ENCODE data around the gene GMNN. TPM values are rescaled to one million over a fixed set of nuclear protein-coding genes. Genes with fewer than 3 reads are reported as not detected.
A peak's percentile ranks its signal among the peaks of the same experiment; 100 is the strongest.

GMNN gene
- total and polyA plus RNA-seq, 4 donors, result 11.4 to 18.3 (median 13.8) TPM

DNA sequence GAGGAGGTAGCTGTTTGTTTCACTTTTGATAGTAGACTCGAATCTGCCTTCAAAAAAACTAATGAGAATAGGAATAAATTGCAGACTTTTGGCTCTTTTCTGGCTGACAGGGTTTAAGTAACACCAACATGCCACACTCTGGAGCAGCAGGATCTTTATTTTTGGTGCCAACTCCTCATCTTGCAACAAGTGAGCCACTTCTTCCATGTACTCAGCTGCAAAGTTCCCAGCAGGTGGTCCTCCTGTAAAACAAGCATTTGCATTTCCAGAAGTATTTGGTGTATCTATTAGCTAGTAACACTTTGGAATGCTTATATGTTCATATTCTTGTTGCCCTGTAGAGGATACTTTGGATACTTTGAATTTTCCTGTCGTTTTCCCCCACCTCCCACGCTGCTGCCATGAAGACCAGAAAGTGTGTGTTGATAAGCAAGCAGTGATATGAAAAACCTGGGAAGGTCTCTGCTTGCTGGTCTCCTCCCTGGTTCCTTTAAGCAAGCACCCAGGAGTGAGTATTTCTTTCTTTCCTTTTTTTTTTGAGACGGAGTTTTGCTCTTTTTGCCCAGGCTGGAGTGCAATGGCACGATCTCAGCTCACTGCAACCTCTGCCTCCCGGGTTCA lies 23.0 kb downstream of the GMNN start:
- Histone ChIP-seq H3K9me3 (ENCODE audit: control insufficient read depth in 4 of 4, insufficient read depth in 3 of 4, low read length in 3 of 4) (no peaks in the 10 kb centered on the region), H3K4me3 (no peak overlapping the region), H3K9ac (ENCODE audit: insufficient read depth in 1 of 2, low read length in 2 of 2) (no peak overlapping the region), H3K27ac (ENCODE audit: low read depth in 1 of 2, low read length in 1 of 2) (no peak overlapping the region), H3K36me3 (ENCODE audit: control insufficient read depth in 4 of 4, insufficient read depth in 4 of 4, low read length in 4 of 4) (no peaks in the 10 kb centered on the region), H3K4me1 (ENCODE audit: control insufficient read depth in 5 of 5, insufficient read depth in 5 of 5, low read length in 5 of 5) (no peaks in the 10 kb centered on the region), H3K27me3 (ENCODE audit: control insufficient read depth in 3 of 3, insufficient read depth in 3 of 3, low read length in 2 of 3) (no peaks in the 10 kb centered on the region)
- ATAC-seq (ENCODE audit: insufficient read depth, low FRiP score), result no peak
- TF ChIP-seq, protein P1, sequence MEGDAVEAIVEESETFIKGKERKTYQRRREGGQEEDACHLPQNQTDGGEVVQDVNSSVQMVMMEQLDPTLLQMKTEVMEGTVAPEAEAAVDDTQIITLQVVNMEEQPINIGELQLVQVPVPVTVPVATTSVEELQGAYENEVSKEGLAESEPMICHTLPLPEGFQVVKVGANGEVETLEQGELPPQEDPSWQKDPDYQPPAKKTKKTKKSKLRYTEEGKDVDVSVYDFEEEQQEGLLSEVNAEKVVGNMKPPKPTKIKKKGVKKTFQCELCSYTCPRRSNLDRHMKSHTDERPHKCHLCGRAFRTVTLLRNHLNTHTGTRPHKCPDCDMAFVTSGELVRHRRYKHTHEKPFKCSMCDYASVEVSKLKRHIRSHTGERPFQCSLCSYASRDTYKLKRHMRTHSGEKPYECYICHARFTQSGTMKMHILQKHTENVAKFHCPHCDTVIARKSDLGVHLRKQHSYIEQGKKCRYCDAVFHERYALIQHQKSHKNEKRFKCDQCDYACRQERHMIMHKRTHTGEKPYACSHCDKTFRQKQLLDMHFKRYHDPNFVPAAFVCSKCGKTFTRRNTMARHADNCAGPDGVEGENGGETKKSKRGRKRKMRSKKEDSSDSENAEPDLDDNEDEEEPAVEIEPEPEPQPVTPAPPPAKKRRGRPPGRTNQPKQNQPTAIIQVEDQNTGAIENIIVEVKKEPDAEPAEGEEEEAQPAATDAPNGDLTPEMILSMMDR (IDR thresholded peaks at IDR 0.05; ENCODE audit: control extremely low read depth, extremely low read depth), result no peak
- no peak for DNase-seq
- 69 to 89% methylated on average over 6 of the region's 6 CpGs for WGBS, 2 donors

DNA sequence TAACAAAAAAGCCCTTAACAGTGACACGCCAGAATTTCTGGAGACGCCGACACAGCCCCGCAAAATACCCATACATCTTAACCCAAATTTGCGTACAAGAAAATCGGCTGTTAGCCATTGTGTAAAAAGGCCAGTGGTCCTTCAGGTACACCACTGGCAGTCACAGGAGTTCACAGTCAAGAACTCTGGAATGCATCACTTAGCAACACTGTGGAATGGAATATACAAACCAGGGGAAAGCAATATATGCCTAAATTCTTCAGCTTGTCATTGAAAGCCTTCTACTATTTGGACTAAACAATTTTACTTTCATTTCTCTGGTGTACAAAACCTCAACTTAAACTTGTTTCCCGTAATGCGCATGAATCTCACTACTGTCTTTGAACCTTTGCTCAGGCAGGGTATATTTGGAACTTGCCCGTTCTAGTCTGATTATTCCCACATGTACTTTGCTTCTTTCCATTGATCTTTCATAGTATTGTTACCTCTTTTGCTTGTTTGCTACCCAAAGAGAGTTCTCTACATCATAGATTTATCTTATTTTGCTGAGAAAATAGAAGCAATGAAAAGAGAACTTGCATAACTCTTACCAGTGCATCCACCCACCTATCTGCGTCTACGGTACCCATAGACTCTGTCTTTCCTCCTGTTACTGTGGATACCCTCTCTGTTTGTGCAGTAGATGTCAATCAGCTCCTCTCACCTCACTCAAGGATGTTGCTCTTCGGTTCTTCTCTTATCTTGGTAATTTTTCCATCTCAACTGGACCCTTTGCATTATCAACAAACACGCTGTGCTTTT lies 24.2 kb downstream of the GMNN start, which contains the start of gene ARMH2:
Gene ARMH2, minus strand, starts transcription at position 178 of the 801 bp plus-strand sequence. Its CDS starts 60 bp downstream, at position 118.
- ATAC-seq (ENCODE audit: insufficient read depth, low FRiP score) (no peak), DNase-seq (peak in 1 of 3 donors; percentile 37)
- Histone ChIP-seq H3K4me1 (ENCODE audit: control insufficient read depth in 5 of 5, insufficient read depth in 5 of 5, low read length in 5 of 5) (no peaks in the 10 kb centered on the region), H3K9me3 (ENCODE audit: control insufficient read depth in 4 of 4, insufficient read depth in 3 of 4, low read length in 3 of 4) (no peaks in the 10 kb centered on the region), H3K27me3 (ENCODE audit: control insufficient read depth in 3 of 3, insufficient read depth in 3 of 3, low read length in 2 of 3) (no peaks in the 10 kb centered on the region), H3K9ac (ENCODE audit: insufficient read depth in 1 of 2, low read length in 2 of 2) (no peak within 1 kb of the TSS), H3K27ac (ENCODE audit: low read depth in 1 of 2, low read length in 1 of 2) (no peak within 1 kb of the TSS), H3K4me3 (no peak within 1 kb of the TSS), H3K36me3 (ENCODE audit: control insufficient read depth in 4 of 4, insufficient read depth in 4 of 4, low read length in 4 of 4) (no peaks in the 10 kb centered on the region)
- WGBS, 2 donors, result 79 to 91% methylated on average over 13 of the region's 13 CpGs
- TF ChIP-seq, protein P1 (IDR thresholded peaks at IDR 0.05; ENCODE audit: control extremely low read depth, extremely low read depth), result no peak

DNA sequence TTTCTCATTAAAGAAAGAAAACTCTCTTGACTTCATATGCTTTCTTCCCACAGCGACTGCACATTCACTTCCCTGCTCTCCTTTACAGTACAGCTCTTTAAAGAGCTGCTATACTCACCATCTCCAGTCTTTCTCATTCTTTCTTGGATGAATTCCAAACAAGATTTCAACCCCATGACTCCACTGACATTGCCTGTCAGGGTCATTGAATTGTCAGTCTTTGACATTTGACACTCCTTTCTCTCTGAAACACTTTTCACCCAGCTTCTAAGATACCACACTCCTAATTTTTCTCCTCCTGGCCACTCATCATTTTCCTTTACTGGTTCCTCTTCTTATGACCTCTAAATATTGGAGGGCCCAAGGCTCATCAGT lies 24.8 kb downstream of the GMNN start:
- Histone ChIP-seq H3K9me3 (ENCODE audit: control insufficient read depth in 4 of 4, insufficient read depth in 3 of 4, low read length in 3 of 4) (no peaks in the 10 kb centered on the region), H3K9ac (ENCODE audit: insufficient read depth in 1 of 2, low read length in 2 of 2) (no peak overlapping the region), H3K27ac (ENCODE audit: low read depth in 1 of 2, low read length in 1 of 2) (no peak overlapping the region), H3K4me1 (ENCODE audit: control insufficient read depth in 5 of 5, insufficient read depth in 5 of 5, low read length in 5 of 5) (no peaks in the 10 kb centered on the region), H3K36me3 (ENCODE audit: control insufficient read depth in 4 of 4, insufficient read depth in 4 of 4, low read length in 4 of 4) (no peaks in the 10 kb centered on the region), H3K27me3 (ENCODE audit: control insufficient read depth in 3 of 3, insufficient read depth in 3 of 3, low read length in 2 of 3) (no peaks in the 10 kb centered on the region), H3K4me3 (no peak overlapping the region)
- DNase-seq (no peak), ATAC-seq (ENCODE audit: insufficient read depth, low FRiP score) (no peak)
- TF ChIP-seq, protein P1 (IDR thresholded peaks at IDR 0.05; ENCODE audit: control extremely low read depth, extremely low read depth), result no peak
- 79 to 93% methylated on average over 1 of the region's 1 CpG for WGBS, 2 donors
